ENCODE data around the gene CSNK1G1.

The CSNK1G1 gene

DNA sequence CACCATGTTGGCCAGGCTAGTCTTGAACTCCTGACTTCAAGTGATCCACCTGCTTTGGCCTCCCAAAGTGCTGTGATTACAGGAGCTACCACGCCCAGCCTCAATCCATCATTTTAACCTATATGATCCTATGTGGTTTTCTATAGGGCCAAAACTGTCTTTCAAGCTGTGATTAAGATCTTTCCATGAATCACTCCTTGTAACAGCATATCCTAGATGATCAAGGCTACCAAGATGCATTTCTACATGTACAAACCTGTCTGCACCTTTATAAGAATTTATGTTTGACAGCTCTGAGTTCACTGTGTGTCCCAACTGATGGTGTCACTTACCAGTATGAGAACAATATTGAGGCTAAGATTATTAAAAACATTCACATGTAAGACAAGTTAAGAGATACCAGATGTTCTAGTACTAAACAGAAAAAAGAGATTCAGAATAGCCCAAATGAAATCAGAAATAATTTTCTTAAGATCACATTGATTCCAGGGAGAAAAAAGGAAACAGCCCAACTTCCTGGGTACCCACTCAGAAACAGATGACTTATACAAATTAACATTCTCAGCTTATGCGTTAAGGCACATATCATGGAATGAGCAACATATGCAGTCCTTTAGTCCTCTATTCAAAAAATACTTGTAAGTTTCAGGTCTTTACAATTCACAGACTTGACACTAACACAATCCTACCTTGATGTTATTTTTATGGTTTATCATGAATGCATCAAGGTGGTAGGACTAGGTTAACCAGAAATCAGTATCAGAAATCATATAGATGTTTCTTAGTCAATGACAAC lies 168.4 kb downstream of the CSNK1G1 start:
- no peak for DNase-seq

DNA sequence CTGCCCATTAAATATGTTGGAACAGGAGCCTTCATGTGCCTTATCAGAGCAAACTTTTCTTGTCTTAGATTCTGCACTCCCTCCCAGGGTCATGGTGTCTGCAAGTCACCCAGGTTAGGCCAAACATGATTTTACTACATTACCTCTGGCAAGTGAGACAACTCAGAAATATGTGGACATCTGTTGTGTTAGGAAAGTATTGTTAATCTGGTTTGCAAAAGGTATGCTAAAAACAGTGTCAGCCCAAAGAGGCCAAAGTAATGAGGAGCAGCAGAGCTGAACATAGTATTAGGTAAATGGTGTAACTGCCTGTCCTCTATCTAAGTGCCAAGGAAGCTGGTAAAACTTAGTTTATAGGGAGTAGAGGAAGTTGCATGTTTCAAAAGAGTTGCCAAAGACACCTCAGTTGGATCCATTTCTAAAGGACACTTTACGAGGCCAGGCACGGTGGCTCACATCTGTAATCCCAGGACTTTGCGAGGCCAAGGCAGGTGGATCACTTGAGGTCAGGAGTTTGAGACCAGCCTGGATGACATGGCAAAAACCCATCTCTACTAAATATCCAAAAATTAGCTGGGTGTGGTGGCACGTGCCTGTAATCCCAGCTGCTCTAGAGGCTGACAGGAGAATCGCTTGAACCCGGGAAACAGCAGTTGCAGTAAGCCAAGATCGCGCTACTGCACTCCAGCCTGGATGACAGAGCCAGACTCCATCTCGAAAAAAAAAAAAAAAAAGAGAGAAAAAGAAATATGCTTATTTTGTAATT lies 170.6 kb downstream of the CSNK1G1 start:
- DNase-seq, result no peak

DNA sequence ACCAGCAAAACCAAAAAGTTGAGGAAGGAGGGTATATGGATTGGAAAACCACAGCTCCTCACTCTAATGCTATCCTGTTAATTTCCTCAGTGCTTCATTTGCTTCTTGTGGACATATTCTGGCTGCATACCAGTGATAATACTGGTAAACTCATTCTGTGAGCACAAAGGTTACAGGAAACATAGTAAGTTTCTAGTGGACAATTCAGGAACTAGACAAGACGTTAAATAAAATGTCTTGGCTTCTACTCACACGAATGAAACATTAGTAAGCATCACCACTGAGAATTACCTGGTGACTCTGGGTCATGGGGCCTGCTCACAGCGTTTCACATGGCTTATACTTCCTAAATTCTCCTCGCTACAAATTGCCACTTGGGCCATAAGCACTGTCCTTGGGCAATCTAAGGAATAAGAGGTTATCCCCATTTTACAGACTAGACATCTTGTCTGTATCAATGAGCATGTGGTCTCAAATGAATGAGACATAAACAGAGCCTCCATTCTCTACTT lies 173.1 kb downstream of the CSNK1G1 start:
- DNase-seq, result no peak

DNA sequence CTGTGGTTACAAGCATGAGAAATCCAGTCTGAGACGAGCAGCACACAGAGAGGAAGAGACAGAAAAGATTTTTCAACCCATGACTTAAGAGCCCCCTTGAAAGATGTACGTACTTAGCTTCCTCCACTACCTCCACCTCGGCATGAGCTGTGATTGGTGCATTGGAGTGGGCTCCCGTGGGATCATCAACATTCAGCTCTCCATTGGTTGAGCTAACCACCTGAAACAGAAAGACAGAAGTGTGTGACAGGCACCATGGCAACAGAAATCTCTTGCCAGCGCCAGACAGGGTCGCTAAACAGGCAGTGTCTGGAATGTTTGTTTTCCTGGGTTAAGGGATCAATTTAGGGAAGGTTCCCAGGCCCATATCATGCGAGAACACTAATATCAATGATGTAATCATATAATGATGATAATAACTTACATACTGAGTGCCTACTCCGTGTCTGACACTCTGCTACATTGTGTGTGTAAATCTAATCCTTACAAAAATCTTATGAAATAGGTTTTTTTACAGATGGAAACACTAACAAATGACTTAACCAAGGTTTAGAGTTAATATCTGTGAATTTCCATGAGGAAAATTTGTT lies 175.6 kb downstream of the CSNK1G1 start:
- DNase-seq, result no peak

DNA sequence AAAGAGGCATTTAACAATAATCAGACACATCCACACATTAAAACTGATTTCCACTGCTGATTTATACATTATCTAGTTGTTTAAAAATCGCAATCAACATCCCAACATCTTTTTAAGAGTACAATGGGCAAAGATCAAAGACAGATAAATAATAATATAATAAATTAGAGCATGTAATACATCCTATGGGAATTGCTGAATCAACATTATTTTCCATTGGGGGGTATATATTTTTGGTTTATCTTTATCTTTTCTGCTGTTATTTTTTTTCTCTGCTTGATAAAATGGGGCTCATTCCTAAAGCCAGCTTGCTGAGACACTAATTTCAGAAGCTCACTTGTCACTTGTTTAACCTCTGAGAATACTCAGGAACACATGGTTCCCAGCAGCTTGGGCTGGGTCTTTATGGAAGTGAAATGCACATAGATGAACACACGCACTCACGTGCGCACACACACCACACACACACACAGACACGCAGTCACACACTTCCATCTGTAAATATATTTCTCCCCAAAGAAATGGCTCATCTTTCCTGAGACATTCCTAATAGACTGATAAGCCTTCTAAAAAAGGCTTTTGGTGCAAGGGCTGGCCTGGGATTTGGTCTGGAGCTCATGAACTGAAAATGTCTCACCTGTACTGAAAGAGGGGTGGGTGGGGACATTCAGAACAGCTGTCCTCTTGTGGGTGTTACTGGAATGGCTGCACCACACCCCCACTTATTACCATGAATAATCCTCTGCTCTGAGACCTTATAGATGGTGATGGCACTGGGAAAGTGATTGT lies 189.7 kb downstream of the CSNK1G1 start:
- DNase-seq, result no peak

DNA sequence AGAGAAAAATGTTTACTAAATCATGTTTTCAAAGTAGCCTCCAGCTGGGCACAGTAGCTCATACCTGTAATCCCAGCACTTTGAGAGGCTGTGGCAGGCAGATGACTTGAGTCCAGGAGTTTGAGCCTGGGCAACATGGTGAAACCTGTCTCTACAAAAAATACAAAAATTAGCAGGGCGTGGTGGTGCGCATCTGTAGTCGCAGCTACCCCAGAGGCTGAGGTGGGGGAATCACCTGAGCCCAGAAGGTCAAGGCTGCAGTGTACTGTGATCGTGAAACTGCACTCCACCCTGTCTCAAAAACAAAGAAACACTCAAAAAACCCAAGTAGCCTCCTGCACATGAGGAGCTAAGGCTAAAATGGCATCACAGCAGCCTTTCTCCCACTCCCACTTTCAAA lies 191.5 kb downstream of the CSNK1G1 start:
- no peak for DNase-seq

DNA sequence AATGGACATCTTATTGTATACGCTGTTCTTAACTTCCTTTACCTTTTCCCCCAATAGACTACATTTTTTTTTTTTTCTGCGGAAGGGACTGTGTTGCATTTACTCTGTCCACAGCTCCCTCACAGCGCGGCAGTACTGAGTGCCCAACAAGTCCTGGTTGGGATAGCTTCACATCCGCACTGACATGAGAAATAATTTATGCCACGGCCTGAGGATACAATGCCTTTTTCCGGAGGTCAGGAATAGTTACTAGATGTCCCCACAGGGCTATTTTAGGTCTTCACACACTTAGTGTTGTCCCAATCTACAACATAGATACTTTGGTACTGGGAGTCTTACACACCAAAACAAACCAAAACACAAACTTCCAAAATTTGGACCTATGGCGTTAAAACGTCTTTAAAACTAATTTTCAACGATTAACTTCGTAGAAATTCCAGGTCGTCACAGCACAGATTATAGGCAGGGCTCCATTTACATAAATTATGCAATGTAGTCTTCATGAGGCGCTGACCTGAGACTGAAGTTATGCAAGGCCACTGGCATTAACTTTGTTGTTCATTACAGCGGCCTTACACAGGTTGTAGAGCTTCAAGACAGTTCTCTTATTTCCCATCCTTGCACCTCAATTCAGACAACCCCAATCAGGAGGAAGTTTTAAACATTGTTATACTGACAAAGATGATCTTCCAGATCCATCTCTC lies 192.2 kb downstream of the CSNK1G1 start:
- peak in 3 of 14 donors; percentile 33 to 59 (median 51) for DNase-seq

DNA sequence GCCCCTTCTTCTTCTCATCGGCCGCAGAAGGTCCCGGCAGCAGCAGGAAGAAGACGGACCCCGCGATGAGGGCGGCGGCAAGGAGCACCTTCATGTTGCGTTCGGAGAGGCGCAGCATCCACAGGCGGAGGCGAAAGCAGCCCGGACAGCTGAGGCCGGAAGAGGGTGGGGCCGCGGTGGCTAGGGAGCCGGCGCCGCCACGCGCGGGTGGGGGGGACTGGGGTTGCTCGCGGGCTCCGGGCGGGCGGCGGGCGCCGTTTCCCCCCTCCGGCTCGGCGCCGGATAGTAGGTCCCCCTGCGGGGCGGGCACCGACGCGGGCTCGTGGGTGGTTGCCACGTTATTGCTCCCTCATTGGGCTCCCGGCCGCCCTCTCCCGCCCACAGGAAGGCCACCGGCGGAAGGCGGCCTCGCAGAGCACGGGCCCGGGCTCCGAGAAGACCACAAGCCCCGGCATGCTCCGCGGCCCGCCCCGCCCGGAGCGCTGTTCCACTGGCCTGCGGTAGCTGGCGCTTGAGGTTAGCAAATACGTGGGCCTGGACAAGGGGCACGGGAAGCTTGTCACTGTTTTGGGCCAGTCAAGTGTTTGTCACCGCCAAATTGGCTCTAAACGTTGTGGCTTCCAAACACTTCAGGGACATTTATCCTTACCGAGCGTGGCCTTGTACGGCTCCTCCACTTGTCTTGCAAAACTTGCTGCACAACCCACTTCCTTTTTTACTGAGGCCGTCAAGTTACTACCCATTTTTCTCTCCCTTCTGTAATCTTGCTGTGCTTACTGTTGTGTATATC lies 192.9 kb downstream of the CSNK1G1 start, which contains the start of gene PPIB:
PPIB (minus strand) TSS at position 154 of the 790 bp plus-strand sequence; CDS start at position 118, 36 bp downstream.
- DNase-seq, result peak; percentile 82 to 99 (median 96)

DNA sequence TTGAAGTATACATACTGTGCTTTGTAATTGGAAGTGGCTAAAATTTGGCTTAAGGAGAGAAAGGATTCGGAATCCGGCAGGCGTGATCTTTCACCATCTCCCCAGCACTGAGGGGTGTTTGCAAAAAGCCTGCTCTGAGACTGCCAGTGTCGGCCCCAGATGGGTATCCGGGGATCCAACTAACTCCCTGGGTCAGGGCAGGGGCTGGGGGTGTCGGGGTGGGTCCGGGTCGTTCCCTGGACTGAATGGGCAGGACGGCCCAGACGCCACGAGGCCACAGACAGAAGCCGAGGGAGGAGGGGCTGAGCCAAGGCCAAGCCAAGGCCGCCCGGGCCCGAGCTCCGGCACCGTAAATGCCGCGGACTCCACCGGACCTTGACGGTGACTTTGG lies 193.5 kb downstream of the CSNK1G1 start:
- peak in 1 of 14 donors; percentile 79 for DNase-seq

DNA sequence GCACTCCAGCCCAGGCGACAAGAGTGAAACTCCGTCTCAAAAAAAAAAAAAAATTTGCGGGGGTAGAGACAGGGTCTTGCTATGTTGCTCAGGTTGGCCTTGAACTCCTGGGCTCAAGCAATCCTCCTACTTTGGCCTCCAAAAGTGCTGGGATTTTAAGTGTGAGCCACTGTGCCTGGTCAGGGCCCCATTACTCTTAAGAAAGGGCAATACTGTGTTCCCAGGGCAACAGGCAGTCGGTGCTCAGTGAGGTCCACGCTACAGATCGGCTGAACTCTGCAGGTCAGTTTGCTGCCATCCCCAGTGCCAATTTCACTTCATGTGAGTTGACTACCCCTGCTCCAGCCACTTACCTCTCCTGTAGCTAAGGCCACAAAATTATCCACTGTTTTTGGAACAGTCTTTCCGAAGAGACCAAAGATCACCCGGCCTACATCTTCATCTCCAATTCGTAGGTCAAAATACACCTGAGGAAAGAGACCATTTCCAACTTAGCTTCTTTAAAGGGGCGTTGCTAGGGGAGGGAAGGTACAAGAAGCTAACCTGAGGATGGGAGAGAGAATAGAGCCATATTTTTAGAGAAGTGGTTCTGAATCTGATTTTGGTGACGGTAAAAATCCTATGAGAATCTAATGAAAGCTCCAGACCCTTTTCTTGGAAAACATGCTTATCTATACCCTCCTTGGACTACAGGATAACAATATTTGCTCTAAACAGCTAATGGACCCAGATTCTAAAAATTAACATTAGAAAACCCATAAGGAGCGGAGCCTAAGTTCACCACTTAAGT lies 194.1 kb downstream of the CSNK1G1 start:
- no peak for DNase-seq

DNA sequence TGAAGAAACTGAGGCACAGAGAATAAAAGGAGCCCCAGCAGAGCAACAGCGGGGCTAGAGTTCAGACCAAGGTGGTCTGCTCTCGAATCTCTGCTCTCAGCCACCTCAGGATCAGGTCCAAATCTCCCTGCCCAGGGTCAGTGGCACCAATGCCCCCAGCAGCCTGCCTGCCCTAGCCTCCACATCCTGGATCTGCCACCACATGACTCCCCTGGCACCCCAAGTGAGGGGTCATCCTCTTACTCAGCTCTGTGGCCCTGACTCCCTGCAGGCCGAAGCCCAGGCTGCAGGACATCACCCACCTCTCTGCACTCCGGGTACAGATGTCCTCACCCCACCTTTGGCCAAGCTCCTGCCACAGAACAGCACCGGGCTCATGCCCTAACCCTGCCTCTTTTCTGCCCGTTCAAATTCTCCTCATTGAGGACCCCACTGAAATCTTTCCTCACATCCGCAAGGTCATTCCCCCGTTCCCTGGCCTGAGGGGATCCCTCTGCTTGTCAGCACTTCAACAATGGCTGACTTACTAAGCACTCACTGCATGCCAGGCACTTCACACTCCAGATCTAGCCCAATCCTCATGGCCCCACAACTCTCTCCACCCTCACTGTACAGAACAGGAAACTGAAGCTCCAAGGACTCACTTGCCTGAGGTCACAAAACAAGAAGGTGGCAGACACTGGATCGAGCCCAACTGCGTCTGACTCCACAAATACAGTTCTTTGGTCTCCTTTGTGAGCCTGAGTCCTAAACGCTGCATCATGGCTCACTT lies 197.4 kb downstream of the CSNK1G1 start:
- no peak for DNase-seq

DNA sequence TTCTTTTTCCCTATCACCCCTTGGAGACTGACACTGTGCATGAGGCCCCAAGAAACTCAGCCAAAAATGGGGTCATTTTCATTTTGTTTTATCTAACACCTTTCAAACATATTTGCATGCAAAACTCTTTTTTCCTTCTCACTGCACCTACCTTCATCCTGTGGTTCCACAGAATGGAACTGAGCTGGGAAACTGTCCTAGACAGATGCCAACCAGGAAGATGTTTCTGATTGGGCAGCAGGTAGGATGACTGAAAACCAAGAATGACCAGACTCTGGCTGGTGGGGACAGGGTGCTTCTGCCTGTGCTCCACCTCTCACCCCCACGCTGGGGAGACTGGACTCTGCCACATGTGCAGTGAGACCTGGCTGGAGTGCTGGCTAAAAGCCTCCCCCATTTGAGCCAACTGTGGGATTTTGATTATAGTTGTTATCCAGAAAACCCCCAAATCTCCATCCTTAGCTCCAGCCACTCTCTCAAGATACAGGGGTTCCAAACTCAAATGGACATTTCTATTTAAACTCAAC lies 198.3 kb downstream of the CSNK1G1 start:
- no peak for DNase-seq

DNA sequence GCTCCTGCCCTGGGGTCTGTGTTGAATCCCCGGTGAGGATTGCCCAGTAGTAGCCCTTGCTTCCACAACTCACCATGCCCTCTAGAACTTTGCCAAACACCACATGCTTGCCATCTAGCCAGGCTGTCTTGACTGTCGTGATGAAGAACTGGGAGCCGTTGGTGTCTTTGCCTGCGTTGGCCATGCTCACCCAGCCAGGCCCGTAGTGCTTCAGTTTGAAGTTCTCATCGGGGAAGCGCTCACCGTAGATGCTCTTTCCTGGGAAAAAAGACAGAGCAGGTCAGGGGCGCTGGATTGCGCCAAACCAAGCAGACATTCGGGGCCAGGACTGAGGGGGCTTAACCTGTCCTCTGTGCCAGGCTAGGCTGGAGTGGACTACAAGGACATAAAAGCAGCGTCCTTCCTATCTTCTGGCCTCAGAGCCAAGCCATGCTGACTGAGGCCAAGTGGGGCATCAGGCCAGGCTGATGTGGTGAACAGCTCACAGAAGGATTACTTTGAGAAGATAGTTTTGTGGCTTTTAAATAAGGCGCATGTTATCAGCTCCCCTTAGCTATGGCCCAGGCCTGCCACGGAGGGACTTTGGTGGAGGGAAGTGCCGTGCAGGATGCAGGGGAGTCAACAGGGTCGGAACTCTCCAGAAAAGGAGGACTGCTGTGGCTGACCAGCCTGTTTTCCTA lies 199.2 kb downstream of the CSNK1G1 start:
- no peak for DNase-seq

DNA sequence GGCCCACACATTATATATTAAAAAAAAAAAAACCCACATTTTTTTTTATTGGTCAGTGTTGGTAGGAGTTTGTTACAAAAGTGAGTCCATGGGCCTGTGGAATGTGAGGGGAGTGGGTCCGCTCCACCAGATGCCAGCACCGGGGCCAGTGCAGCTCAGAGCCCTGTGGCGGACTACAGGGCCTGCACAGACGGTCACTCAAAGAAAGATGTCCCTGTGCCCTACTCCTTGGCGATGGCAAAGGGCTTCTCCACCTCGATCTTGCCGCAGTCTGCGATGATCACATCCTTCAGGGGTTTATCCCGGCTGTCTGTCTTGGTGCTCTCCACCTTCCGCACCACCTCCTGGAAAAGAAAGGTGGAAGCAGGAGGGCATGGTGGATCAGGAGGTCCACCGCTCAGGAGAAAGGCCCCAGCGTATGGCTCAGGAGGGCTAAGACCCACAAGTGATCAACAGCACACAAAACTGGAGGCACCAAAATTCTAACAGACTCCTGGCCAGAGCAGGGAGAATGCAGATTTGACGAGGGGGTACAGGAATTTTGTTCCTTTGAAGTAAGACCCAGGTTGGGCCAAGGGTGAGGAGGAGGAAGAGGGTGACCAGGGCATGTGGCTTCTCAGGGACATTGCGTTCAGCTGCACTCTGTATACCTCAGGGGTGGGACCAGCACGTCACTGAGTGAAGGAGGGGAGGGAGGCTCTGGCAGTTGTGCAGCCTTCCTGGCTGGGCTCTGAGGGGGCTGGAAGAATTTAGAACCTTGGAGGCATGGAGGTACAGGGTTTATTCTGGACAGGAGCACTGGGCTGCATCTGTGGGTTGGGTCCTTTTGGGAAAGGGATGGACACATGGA lies 199.9 kb downstream of the CSNK1G1 start:
- no peak for DNase-seq

DNA sequence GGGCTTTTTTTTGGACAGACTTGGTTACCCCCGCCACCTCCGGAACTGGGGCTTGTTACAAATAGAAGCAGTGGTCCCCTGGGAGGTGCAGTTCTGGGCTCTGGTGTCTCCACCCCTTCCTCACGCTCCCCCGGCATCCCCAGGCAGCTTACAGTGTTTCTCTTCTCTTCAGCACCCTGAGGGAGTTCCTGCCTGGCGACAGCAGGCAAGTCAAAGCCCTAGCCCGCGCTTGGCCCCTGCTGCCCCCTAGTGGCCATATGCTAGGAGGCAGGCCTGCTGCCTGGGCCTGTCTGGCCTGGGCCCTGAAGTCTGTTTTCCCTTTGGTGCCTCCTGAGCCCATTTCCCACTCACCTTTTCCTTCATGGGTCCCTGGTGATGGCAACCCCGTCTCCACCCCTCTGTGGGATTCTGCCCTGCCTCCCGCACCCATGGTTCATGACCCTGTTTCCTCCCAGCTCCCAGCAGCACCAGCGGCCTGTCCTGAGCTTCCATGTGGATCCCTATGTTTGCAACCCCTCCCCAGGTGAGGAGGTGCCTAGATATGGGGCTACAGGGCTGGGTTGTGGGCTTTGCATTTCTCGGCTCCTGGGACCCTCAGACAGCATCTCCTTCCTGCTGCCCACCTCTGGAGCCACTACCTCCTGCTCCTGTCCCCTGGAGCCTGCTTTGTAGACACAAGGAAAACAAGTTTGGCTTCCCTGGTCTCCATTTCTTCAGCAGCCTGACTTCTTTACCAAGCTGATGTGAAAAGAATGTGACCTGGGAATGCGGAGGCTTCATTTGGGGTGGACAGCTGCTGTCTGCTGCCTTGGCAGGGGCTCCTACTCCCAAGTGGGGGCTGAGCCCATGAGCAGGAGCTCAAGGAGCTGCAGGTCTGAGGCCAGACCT lies 202.2 kb downstream of the CSNK1G1 start:
- DNase-seq, result peak; percentile 17 to 92 (median 82)

Measured in C1 segment of cervical spinal cord (tissue), 14 donors.